Loucy (cell line): Measurements from ENCODE around the gene CCL25.

Source experiments
- CTCF ChIP-seq: fragments of 200-600 bp; sonication (generic); conservative IDR thresholded peaks from 2 replicates; pipeline ENCODE4 v1.5.1; 2014; ENCODE audit warnings: mild to moderate bottlenecking, antibody characterized with exemption, low read length
- EZH2phosphoT487 ChIP-seq: fragments of 200-600 bp; IDR thresholded peaks from 2 replicates; pipeline ENCODE4 v1.6.1; 2018; ENCODE audit warnings: antibody characterized with exemption, mild to moderate bottlenecking, moderate library complexity, borderline replicate concordance

GRCh38 chr19:8030960-8031359, 21.6 kb upstream of the CCL25 start:
- TF ChIP-seq CTCF (no peak), EZH2phosphoT487 (no peak)
